Spleen (tissue), 7 donors: ENCODE data around the gene CD200R1.

Experiments used
- POLR2A ChIP-seq, 3 donors: fragments of 450-650 bp; IDR thresholded peaks; one replicate each; pipeline ENCODE4 v1.5.1; 2017; ENCODE audit warnings: antibody characterized with exemption in 3 of 3, mild to moderate bottlenecking in 1 of 3
- POLR2AphosphoS5 ChIP-seq, 3 donors: sonication (generic); formaldehyde crosslinking; IDR thresholded peaks; one replicate each; pipeline ENCODE4 v1.5.1; 2017; ENCODE audit warnings: antibody characterized with exemption in 3 of 3
- TF ChIP-seq, protein P1 (sequence below), 11 experiments: fragments of 200-600 bp in 7 of 11; fragments of 450-650 bp in 4 of 11; sonication (generic) in 4 of 11; IDR thresholded peaks in 8 of 11; conservative IDR thresholded peaks in 3 of 11; 1 replicate in 7 of 11; 2 replicates in 4 of 11; pipeline versions ENCODE4 v1.4.0 to v1.8.0; 2016 to 2021; ENCODE audit warnings: antibody characterized with exemption in 11 of 11, inconsistent platforms in 4 of 11, mild to moderate bottlenecking in 1 of 11
- donor health status: DM: no; HTN: no; CAD: no; lungs with moderate emphysema.
- donor health status: DM: no; HTN: no; CAD: no.
- donor health status: DM: no; HTN: no; CAD: no.

- TF ChIP-seq, protein P1, sequence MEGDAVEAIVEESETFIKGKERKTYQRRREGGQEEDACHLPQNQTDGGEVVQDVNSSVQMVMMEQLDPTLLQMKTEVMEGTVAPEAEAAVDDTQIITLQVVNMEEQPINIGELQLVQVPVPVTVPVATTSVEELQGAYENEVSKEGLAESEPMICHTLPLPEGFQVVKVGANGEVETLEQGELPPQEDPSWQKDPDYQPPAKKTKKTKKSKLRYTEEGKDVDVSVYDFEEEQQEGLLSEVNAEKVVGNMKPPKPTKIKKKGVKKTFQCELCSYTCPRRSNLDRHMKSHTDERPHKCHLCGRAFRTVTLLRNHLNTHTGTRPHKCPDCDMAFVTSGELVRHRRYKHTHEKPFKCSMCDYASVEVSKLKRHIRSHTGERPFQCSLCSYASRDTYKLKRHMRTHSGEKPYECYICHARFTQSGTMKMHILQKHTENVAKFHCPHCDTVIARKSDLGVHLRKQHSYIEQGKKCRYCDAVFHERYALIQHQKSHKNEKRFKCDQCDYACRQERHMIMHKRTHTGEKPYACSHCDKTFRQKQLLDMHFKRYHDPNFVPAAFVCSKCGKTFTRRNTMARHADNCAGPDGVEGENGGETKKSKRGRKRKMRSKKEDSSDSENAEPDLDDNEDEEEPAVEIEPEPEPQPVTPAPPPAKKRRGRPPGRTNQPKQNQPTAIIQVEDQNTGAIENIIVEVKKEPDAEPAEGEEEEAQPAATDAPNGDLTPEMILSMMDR (IDR thresholded peaks at IDR 0.05 in 8 of 11, conservative IDR thresholded peaks at IDR 0.05 in 3 of 11): no peak
- TF ChIP-seq POLR2A (IDR thresholded peaks at IDR 0.05): no peak
- TF ChIP-seq POLR2AphosphoS5 (IDR thresholded peaks at IDR 0.05): no peak
Measured at GRCh38 chr3:112894258-112894657, 80.6 kb downstream of the CD200R1 start.
